Measurements from ENCODE around the gene TMEM31.
"Not testable (repeated sequence)": the region's sequence is repeated elsewhere in the genome, so short reads cannot be mapped to it uniquely, and the experiment has no call there.

TMEM31 gene

GRCh38 chrX:103726477-103726876, 15.8 kb downstream of the TMEM31 start:
- no peak for DNase-seq (ENCODE audit: low read depth in 1 of 2, low spot score in 1 of 2)

- DNase-seq (ENCODE audit: low read depth in 1 of 2, low spot score in 1 of 2): no peak
These were observed 16.4 kb downstream of the TMEM31 start for GRCh38 chrX:103727115-103727514.

- DNase-seq (ENCODE audit: low read depth in 1 of 2, low spot score in 1 of 2): no peak
These were observed 18.3 kb downstream of the TMEM31 start for GRCh38 chrX:103729015-103729414.

GRCh38 chrX:103730147-103730795, 19.6 kb downstream of the TMEM31 start:
- no peak for DNase-seq (ENCODE audit: low read depth in 1 of 2, low spot score in 1 of 2)

GRCh38 chrX:103730796-103731493, 20.2 kb downstream of the TMEM31 start:
- DNase-seq (ENCODE audit: low read depth in 1 of 2, low spot score in 1 of 2): no peak

- no peak for DNase-seq (ENCODE audit: low read depth in 1 of 2, low spot score in 1 of 2)
These were observed 22.3 kb downstream of the TMEM31 start for GRCh38 chrX:103733017-103733416.

GRCh38 chrX:103734125-103734760, 23.5 kb downstream of the TMEM31 start:
- no peak for DNase-seq (ENCODE audit: low read depth in 1 of 2, low spot score in 1 of 2)

- no peak for DNase-seq (ENCODE audit: low read depth in 1 of 2, low spot score in 1 of 2)
These were observed 27.0 kb downstream of the TMEM31 start for GRCh38 chrX:103737696-103738095.

GRCh38 chrX:103739421-103739820, 28.7 kb downstream of the TMEM31 start:
- DNase-seq (ENCODE audit: low read depth in 1 of 2, low spot score in 1 of 2): no peak

GRCh38 chrX:103741879-103742278, 31.2 kb downstream of the TMEM31 start:
- DNase-seq (ENCODE audit: low read depth in 1 of 2, low spot score in 1 of 2): no peak

- no peak for DNase-seq (ENCODE audit: low read depth in 1 of 2, low spot score in 1 of 2)
These were observed 31.6 kb downstream of the TMEM31 start for GRCh38 chrX:103742339-103742738.

GRCh38 chrX:103747163-103747562, 36.5 kb downstream of the TMEM31 start:
- DNase-seq (ENCODE audit: low read depth in 1 of 2, low spot score in 1 of 2): no peak

- DNase-seq (ENCODE audit: low read depth in 1 of 2, low spot score in 1 of 2): no peak
These were observed 43.7 kb downstream of the TMEM31 start for GRCh38 chrX:103754401-103754800.

GRCh38 chrX:103756736-103757135, 46.0 kb downstream of the TMEM31 start:
- no peak for DNase-seq (ENCODE audit: low read depth in 1 of 2, low spot score in 1 of 2)

GRCh38 chrX:103758555-103758954, 47.8 kb downstream of the TMEM31 start:
- no peak for DNase-seq (ENCODE audit: low read depth in 1 of 2, low spot score in 1 of 2)

GRCh38 chrX:103763541-103763940, 52.8 kb downstream of the TMEM31 start:
- not testable (repeated sequence) for DNase-seq (ENCODE audit: low read depth in 1 of 2, low spot score in 1 of 2)

All from activated T-helper 1 cell treated with anti-CD3 and anti-CD28 coated beads, Interleukin-2, amount 50 U/mL, for 16 hours (primary cell).